HG02571 (cell line): ENCODE results near the gene SPIN2B.

Experiments
- ATAC-seq: cut with Tn5 transposase; IDR thresholded peaks from one replicate; pipeline ENCODE4 v1.9.1; 2021; ENCODE audit warnings: mild to moderate bottlenecking, moderate library complexity; ENCODE audit not compliant: unreplicated experiment

The SPIN2B gene

DNA sequence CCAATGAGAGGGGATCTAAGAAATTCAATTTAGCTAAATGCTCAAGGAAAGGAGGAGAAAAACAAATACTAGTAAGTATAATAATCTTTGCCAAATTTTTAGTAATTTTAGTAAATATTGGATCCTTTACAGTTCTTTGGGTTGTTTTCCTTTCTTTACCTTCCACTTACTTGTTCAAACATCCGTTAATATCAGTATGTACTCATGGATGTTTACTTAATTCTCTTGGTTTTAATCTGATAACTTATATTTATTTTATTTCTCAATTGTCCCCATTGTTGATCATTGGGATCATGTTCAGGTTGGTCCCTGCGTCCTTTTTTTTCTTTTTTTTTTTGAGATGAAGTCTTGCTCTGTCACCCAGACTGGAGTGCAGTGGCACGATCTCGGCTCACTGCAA, 46.9 kb downstream of the SPIN2B start:
- no peak for ATAC-seq

DNA sequence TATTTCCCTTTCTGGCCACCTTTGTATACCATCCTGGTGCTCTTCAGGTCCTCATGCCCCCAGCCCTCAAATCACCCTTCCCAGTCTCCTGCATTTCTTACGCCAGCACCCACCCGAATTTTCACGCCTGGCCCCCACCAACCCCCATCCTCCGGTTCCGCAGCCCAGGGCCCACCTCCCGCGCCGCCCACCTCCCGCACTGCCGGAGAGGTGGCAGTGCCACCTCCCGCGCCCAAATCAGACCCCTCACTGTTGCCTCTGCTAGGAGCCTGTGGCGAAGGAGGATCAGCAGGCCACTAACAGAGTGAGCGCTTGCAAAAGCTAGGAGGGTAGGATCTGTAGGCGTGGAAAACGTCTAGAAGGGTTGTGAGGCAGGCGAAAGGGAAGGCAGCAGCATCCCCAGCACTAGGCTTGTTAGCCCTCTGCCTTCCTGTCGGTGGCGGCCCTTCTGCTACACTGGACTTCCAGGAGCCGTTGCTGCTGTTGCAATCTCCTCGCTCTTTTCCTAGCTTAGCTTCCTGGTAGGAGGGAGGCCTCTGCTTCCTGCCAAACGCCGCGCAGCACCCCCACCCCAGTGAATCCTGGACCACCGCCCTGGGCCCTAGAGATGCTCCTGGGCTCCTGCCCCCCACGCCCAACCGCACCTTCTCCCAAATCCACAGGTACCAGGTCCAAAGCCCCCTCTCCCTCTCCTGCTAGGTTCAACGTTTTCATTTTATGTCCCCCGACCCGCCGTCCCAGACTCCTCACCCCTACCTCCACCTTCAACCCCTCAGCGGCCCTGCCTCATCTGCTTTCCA, 51.0 kb downstream of the SPIN2B start:
- no peak for ATAC-seq
